ENCODE results near the gene NFATC2IP. TPM values are rescaled to one million over a fixed set of nuclear protein-coding genes. Genes with fewer than 3 reads are reported as not detected.
"Not testable (repeated sequence)": the region's sequence is repeated elsewhere in the genome, so short reads cannot be mapped to it uniquely, and the experiment has no call there.

The NFATC2IP gene
- total RNA-seq, 6 experiments from 2014 or later = 10.3 to 16.5 (median 13.1) TPM

GRCh38 chr16:28992496-28992895 is 41.8 kb downstream of the NFATC2IP start:
- Histone ChIP-seq H3K27ac (no peak overlapping the region), H3K4me1 (no peaks in the 10 kb centered on the region), H3K27me3 (no peaks in the 10 kb centered on the region), H3K9me3 (no peaks in the 10 kb centered on the region), H3K4me3 (no peak overlapping the region), H3K36me3 (no peaks in the 10 kb centered on the region)
- no peak for DNase-seq
- TF ChIP-seq CTCF (IDR thresholded peaks at IDR 0.05) (no peak), POLR2A (IDR thresholded peaks at IDR 0.05) (no peak)
- 89% methylated on average over 3 of the region's 10 CpGs for WGBS (ENCODE audit: insufficient coverage, low coverage, low lambda C conversion rate, missing lambda C conversion rate)
- intact Hi-C loops (cut with DNase I) = no loop called here
- no peak for ATAC-seq

GRCh38 chr16:28998837-28999236 is 48.1 kb downstream of the NFATC2IP start:
- Histone ChIP-seq H3K36me3 (no peaks in the 10 kb centered on the region), H3K4me1 (no peaks in the 10 kb centered on the region), H3K27ac (no peak overlapping the region), H3K27me3 (no peaks in the 10 kb centered on the region), H3K9me3 (no peaks in the 10 kb centered on the region), H3K4me3 (no peak overlapping the region)
- DNase-seq = no peak
- intact Hi-C loops (cut with DNase I) = no loop called here
- no peak for ATAC-seq
- WGBS (ENCODE audit: insufficient coverage, low coverage, low lambda C conversion rate, missing lambda C conversion rate) = 100% methylated on average over 1 of the region's 3 CpGs
- no peak for TF ChIP-seq POLR2A (IDR thresholded peaks at IDR 0.05)
- TF ChIP-seq CTCF (IDR thresholded peaks at IDR 0.05) = no peak

GRCh38 chr16:28999577-28999976 is 48.8 kb downstream of the NFATC2IP start:
- H3K9me3 ChIP-seq = no peaks in the 10 kb centered on the region
- intact Hi-C loops (cut with DNase I) = no loop called here
- no peak overlapping the region for H3K4me3 ChIP-seq
- H3K4me1 ChIP-seq = no peaks in the 10 kb centered on the region
- H3K36me3 ChIP-seq = no peaks in the 10 kb centered on the region
- WGBS (ENCODE audit: insufficient coverage, low coverage, low lambda C conversion rate, missing lambda C conversion rate) = 70% methylated on average over 2 of the region's 4 CpGs
- H3K27me3 ChIP-seq = no peaks in the 10 kb centered on the region
- TF ChIP-seq POLR2A (IDR thresholded peaks at IDR 0.05) (no peak), CTCF (IDR thresholded peaks at IDR 0.05) (no peak)
- DNase-seq (no peak), ATAC-seq (no peak)
- H3K27ac ChIP-seq = no peak overlapping the region

- WGBS (ENCODE audit: insufficient coverage, low coverage, low lambda C conversion rate, missing lambda C conversion rate) = 83% methylated on average over 2 of the region's 2 CpGs
These were observed 49.3 kb downstream of the NFATC2IP start for GRCh38 chr16:29000019-29000418.

GRCh38 chr16:29004496-29005139 is 53.9 kb downstream of the NFATC2IP start:
- ATAC-seq; intact Hi-C loops (cut with DNase I); H3K36me3 ChIP-seq; H3K9me3 ChIP-seq; H3K4me3 ChIP-seq; H3K27ac ChIP-seq; H3K27me3 ChIP-seq; DNase-seq; H3K4me1 ChIP-seq: not testable (repeated sequence)
- 58% methylated on average over 7 of the region's 9 CpGs for WGBS (ENCODE audit: insufficient coverage, low coverage, low lambda C conversion rate, missing lambda C conversion rate)

More at GRCh38 chr16:29000019-29000418, 49.3 kb downstream of the NFATC2IP start:
- Histone ChIP-seq H3K27me3 (no peaks in the 10 kb centered on the region), H3K27ac (no peak overlapping the region), H3K4me1 (no peaks in the 10 kb centered on the region), H3K9me3 (no peaks in the 10 kb centered on the region), H3K4me3 (no peak overlapping the region), H3K36me3 (no peaks in the 10 kb centered on the region)
- intact Hi-C loops (cut with DNase I) = no loop called here
- TF ChIP-seq POLR2A (IDR thresholded peaks at IDR 0.05) (no peak), CTCF (IDR thresholded peaks at IDR 0.05) (no peak)
- DNase-seq = no peak
- ATAC-seq = no peak
